Stimulated activated CD8-positive, alpha-beta memory T cell treated with anti-CD3 and anti-CD28 coated beads, Interleukin-7, amount 100 ng/mL, for 24 hours (primary cell): ENCODE data around the gene FAM151B.
"Not testable (repeated sequence)": the region's sequence is repeated elsewhere in the genome, so short reads cannot be mapped to it uniquely, and the experiment has no call there.

Source experiments
- DNase-seq: peaks from one replicate; pipeline ENCODE4 v3.0.0-alpha.2; 2020; ENCODE audit warnings: low read depth

The FAM151B gene

GRCh38 chr5:80504833-80505232 lies 16.9 kb downstream of the FAM151B start:
- no peak for DNase-seq

GRCh38 chr5:80507663-80508062 lies 19.8 kb downstream of the FAM151B start:
- DNase-seq, result no peak

- DNase-seq, result no peak
Measured at GRCh38 chr5:80508844-80509243, 20.9 kb downstream of the FAM151B start.

- DNase-seq, result no peak
Measured at GRCh38 chr5:80509362-80509761, 21.5 kb downstream of the FAM151B start.

- no peak for DNase-seq
Measured at GRCh38 chr5:80516826-80517225, 28.9 kb downstream of the FAM151B start.

- DNase-seq, result no peak
Measured at GRCh38 chr5:80540691-80541090, 52.8 kb downstream of the FAM151B start.

- DNase-seq, result no peak
Measured at GRCh38 chr5:80541392-80541791, 53.5 kb downstream of the FAM151B start.

- DNase-seq, result no peak
Measured at GRCh38 chr5:80554646-80555045, 66.7 kb downstream of the FAM151B start.

GRCh38 chr5:80555099-80555498 lies 67.2 kb downstream of the FAM151B start:
- no peak for DNase-seq

GRCh38 chr5:80559244-80559643 lies 71.3 kb downstream of the FAM151B start:
- no peak for DNase-seq

GRCh38 chr5:80565330-80565729 lies 77.4 kb downstream of the FAM151B start:
- no peak for DNase-seq

GRCh38 chr5:80566711-80567259 lies 78.9 kb downstream of the FAM151B start:
- no peak for DNase-seq

- DNase-seq, result no peak
Measured at GRCh38 chr5:80568251-80568650, 80.4 kb downstream of the FAM151B start.

GRCh38 chr5:80569086-80569960 lies 81.4 kb downstream of the FAM151B start:
- DNase-seq, result no peak

- no peak for DNase-seq
Measured at GRCh38 chr5:80569961-80570786, 82.3 kb downstream of the FAM151B start, which contains the start of gene ANKRD34B. Gene ANKRD34B, minus strand, starts transcription at chr5:80570280. Its CDS starts 10,261 bp downstream, at chr5:80560019.

GRCh38 chr5:80573062-80573461 lies 85.2 kb downstream of the FAM151B start:
- DNase-seq, result no peak

GRCh38 chr5:80576383-80576782 lies 88.5 kb downstream of the FAM151B start:
- no peak for DNase-seq

GRCh38 chr5:80577707-80578106 lies 89.8 kb downstream of the FAM151B start:
- DNase-seq, result no peak

GRCh38 chr5:80579050-80579449 lies 91.2 kb downstream of the FAM151B start:
- no peak for DNase-seq

GRCh38 chr5:80580291-80580690 lies 92.4 kb downstream of the FAM151B start:
- DNase-seq, result not testable (repeated sequence)

GRCh38 chr5:80584770-80585169 lies 96.9 kb downstream of the FAM151B start:
- no peak for DNase-seq

- no peak for DNase-seq
Measured at GRCh38 chr5:80588858-80589540, 101.1 kb downstream of the FAM151B start.
